SIG-M5 treated with dmso at 0.1 percent for 504 hours (cell line): ENCODE data around the gene STKLD1.
A peak's percentile ranks its signal among the peaks of the same experiment; 100 is the strongest.

ENCODE experiments used
- DNase-seq: peaks from one replicate; lab custom pipeline; 2025; ENCODE audit not compliant: unreplicated experiment; lab: John Stamatoyannopoulos, UW

Gene STKLD1

GRCh38 chr9:133405508-133406438 is 29.6 kb downstream of the STKLD1 start:
- DNase-seq = no peak

GRCh38 chr9:133406480-133407307 is 30.5 kb downstream of the STKLD1 start:
- DNase-seq = peak; percentile 71

GRCh38 chr9:133408042-133408441 is 31.9 kb downstream of the STKLD1 start:
- DNase-seq = no peak

- DNase-seq = no peak
Observed at GRCh38 chr9:133415170-133415569, 39.0 kb downstream of the STKLD1 start.

- DNase-seq = peak; percentile 82
Observed at GRCh38 chr9:133417541-133418461, 41.6 kb downstream of the STKLD1 start, which contains the start of gene REXO4. Gene REXO4, minus strand, starts transcription at chr9:133418010. Its CDS starts 166 bp downstream, at chr9:133417844.

GRCh38 chr9:133419005-133419404 is 42.8 kb downstream of the STKLD1 start:
- no peak for DNase-seq

GRCh38 chr9:133420392-133420827 is 44.2 kb downstream of the STKLD1 start:
- DNase-seq = no peak

GRCh38 chr9:133421615-133422542 is 45.7 kb downstream of the STKLD1 start, which contains the start of gene ADAMTS13:
Gene ADAMTS13, plus strand, starts transcription at chr9:133422367. Its CDS starts 77 bp downstream, at chr9:133422444.
- DNase-seq = no peak

GRCh38 chr9:133423216-133423615 is 47.0 kb downstream of the STKLD1 start:
- no peak for DNase-seq

- DNase-seq = no peak
Observed at GRCh38 chr9:133424187-133424586, 48.0 kb downstream of the STKLD1 start.

GRCh38 chr9:133425049-133425632 is 49.0 kb downstream of the STKLD1 start:
- DNase-seq = no peak

- DNase-seq = no peak
Observed at GRCh38 chr9:133426011-133426410, 49.8 kb downstream of the STKLD1 start.

- DNase-seq = no peak
Observed at GRCh38 chr9:133427658-133428348, 51.6 kb downstream of the STKLD1 start.

GRCh38 chr9:133428617-133429101 is 52.5 kb downstream of the STKLD1 start:
- no peak for DNase-seq

GRCh38 chr9:133429214-133429613 is 53.0 kb downstream of the STKLD1 start:
- DNase-seq = no peak

- DNase-seq = no peak
Observed at GRCh38 chr9:133429641-133430161, 53.5 kb downstream of the STKLD1 start.

GRCh38 chr9:133430244-133430643 is 54.1 kb downstream of the STKLD1 start:
- no peak for DNase-seq

- DNase-seq = no peak
Observed at GRCh38 chr9:133433351-133433843, 57.2 kb downstream of the STKLD1 start.
